T-helper 2 cell (primary cell): Measurements from ENCODE around the gene UCK1.
A peak's percentile ranks its signal among the peaks of the same experiment; 100 is the strongest.
"Not testable (repeated sequence)": the region's sequence is repeated elsewhere in the genome, so short reads cannot be mapped to it uniquely, and the experiment has no call there.

Experiments
- DNase-seq, 5 experiments: peaks; one replicate each; pipeline versions ENCODE4 v3.0.0 to v3.0.0-alpha.2; 2012 to 2022

UCK1 gene

GRCh38 chr9:131554087-131554842 is 23.2 kb upstream of the UCK1 start:
- no peak for DNase-seq

GRCh38 chr9:131552030-131552429 is 21.0 kb upstream of the UCK1 start:
- no peak for DNase-seq

DNA sequence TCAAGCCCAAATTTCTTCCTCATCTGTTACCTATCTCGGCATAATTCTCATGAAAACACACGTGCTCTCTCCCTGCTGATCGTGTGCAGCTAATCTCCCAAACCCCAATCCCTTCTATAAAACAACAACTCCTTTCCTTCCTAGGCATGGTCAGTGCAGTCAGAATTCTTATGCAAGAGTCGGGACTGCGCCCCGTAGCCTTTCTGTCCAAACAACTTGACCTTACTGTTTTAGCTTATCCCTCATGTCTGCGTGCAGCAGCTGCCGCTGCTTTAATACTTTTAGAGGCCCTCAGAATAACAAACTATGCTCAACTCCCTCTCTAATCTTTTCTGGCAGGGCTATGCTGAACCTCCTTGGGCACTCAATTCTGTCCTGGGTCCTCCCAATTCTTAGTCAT is 19.4 kb upstream of the UCK1 start:
- DNase-seq, result not testable (repeated sequence)

GRCh38 chr9:131549186-131549585 is 18.1 kb upstream of the UCK1 start:
- not testable (repeated sequence) for DNase-seq

DNA sequence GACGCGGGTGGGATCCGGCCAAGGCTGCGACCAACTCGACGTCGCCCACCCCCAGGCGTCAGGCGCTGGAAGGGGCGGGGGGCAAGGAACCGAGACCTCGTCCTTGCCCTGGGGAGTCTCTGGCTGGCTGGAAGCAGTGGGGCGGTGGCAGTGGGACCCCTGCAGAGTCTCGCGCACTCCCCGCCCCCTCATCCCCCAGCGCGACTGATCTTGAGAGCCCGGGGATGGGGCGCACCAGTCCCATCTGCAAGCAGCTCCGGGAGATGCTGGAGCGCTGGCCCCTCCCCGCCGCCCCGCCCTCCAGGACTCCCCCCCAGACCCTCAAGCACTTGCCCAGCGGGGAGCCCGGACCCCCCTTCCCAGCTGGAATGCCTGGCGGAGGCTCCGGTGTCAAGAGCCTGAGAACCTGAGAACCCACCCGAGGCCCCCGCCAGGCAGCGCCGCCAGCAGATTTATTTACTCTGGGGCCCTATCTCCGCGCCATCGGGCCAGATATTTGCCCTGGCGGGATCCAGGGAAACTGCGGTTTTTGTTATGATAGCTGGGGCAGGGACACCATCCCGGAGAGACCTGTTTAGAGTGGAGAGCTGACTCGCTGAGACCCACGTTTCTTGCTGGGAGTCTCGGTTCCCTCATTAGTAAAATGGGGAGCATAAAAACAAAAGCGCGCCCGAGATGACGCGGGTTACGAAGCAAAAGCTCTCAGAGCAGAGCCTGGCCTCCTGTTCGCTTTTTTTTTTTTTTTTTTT is 15.4 kb upstream of the UCK1 start:
- DNase-seq, result peak in 1 of 5 experiments; percentile 40

GRCh38 chr9:131545786-131546335 is 14.8 kb upstream of the UCK1 start:
- no peak for DNase-seq

- no peak for DNase-seq
These were observed 14.1 kb upstream of the UCK1 start, which contains the start of gene PRRT1B for GRCh38 chr9:131545003-131545785. TSS of gene PRRT1B (plus strand) at chr9:131545523. CDS start at chr9:131545616, 93 bp downstream.

DNA sequence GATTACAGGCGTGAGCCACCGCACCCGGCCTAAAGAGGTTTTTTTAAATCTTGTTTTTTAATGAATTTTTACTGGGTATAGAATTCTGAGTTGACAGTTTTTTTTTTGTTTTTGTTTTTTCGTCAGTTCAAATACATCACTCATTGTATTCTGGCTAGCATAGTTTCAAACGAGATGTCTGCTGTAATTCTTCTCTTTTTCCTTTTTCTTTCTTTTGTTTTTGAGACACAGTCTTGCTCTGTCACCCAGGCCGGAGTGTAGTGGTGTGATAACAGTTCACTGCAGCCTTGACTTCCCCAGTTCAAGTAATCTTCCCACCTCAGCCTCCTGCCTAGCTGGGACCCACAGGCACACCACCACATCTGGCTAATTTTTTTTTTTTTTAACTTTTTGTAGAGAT is 12.1 kb upstream of the UCK1 start:
- DNase-seq, result no peak

GRCh38 chr9:131539223-131539923 is 8.3 kb upstream of the UCK1 start:
- peak in 2 of 5 experiments; percentile 43 to 81 for DNase-seq

DNA sequence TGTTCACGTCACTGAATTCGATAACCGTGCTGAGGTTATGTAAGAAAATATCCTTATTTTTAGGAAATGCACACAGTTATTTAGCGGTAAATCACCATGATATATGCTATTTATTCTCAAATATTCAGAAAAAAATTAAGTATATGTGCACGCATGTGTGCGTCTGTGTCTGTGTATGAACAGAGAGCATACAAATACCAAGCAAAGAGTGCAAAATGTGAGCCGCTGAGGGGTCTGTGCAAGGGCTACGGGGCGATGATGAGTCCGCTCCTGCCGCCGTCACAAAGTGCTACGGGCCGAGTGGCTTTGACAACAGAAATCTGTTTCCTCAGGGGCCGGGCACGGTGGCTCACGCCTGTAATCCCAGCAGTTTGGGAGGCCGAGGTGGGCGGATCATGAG is 6.9 kb upstream of the UCK1 start:
- DNase-seq, result no peak

DNA sequence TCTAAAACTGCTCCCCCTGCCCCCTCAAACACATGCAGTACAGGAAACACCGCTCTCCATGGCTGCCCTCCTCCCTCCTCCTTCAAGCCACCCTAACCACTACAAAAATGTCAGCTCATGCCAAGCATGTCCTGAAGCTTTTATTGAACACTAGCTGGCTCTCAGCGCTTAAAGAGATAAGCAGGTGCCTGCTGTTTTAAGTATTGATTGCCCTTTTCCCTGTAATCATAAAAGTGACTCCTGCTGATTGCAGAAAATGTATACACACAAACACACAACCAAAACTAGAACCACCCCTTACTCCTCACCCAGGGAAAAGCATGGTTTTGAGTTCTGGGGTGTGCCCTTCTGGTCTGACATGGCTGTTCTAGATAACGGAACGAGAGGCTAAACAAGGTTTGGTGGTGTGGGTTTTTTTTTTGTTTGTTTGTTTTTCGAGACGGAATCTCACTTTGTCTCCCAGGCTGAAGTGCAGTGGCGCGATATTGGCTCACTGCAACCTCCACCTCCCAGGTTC is 3.7 kb upstream of the UCK1 start:
- peak in 1 of 5 experiments; percentile 50 for DNase-seq

GRCh38 chr9:131530546-131530919 is 530 bp downstream of the UCK1 start:
- no peak for DNase-seq

DNA sequence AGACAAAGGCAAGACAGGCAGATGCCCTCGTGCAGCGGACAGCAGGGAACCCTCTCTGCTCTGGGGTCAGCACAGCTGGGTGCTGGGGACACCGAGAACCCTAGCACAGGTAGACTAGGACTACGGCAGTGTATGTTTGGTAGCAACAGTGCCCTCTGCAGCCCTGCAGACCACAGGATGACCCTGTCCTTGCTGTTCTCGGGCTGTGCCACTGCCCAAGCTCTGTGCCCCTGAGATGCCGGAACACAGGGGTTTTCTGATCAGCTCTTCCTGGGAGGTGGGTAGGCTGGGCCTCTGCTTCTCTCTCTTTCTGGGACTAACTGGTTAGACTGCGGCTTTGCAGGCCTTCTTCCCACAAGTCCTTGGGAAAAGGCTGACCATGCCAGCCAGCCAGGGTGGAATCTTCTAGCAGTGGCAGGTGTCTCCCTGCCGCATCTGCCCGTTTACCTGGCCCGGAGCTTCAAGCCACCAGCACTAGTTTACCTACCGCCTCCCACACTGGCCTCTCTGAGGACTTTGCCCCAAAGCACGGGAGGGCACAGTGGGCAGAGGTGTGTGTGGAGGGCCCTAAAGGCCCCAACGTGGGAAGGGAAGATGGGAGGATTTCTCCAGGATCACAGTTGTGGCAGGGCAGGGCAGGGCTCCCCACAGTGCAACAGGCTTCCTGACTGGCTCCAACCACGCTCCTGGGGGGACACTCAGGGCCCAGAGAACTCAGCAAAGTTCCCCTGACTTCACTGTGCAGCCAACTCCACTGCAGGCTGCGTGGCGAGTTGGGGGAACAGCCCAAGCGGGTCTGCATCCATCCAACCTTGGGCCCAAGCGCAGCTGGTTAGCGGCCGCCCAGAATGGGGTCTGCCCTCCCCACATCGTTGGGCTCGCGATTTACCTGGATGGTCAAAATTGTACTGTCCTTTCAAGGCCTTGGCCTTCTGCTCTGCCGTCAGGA is 1.2 kb downstream of the UCK1 start:
- no peak for DNase-seq

DNA sequence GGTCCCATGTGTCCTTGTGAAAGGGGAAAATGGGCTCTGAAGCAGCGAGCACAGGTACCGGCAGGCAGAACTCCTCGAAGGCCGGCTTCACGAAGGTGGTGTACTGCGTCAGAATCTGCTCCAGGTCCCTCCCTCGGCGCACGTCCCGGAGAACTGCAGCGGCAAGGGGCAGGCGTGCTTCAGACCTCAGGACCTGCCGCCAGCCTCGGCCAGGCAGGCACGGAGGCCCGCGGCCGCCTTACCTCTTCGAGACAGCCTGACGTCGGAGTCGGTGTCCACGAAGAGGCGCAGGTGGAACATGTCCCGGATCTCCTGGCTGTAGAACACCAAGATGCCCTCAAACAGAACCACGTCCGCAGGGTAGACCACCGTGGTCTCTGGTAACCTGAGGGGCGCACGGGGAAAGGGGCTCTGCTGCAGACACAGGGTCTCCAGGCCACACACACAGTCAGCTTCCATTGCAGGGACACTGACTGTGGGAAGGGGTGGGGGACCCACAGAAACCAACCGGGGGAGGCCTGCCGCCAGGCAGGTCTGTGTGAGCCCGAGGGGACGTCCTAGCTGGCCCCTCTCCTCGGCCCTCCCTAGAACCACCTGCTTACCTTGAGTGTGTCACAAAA is 2.1 kb downstream of the UCK1 start:
- no peak for DNase-seq

GRCh38 chr9:131528186-131528585 is 2.9 kb downstream of the UCK1 start:
- no peak for DNase-seq

GRCh38 chr9:131525643-131526565 is 5.2 kb downstream of the UCK1 start:
- no peak for DNase-seq

GRCh38 chr9:131524665-131525315 is 6.3 kb downstream of the UCK1 start:
- DNase-seq, result no peak
